K562 (cell line): Measurements from ENCODE around the gene LYPD3. TPM values are rescaled to one million over a fixed set of nuclear protein-coding genes. Genes with fewer than 3 reads are reported as not detected.

Source experiments
- ATAC-seq: fragments of 200-7000 bp; cut with Tn5 transposase; 3 replicates; pipeline ENCODE4 v1.9.1; 2020; ENCODE audit warnings: moderate library complexity
- BruUV-seq: library from RNA; stranded (reverse); fragments of 400-500 nt; replicated peaks from 2 replicates; lab custom pipeline; 2021; lab: Mats Ljungman, UMichigan
- CTCF ChIA-PET: fragments of 300-600 bp; formaldehyde crosslinking; extraction: SDS; loops from one replicate; lab custom pipeline; 2021; ENCODE audit warnings: low intra/inter-chr PET ratio; lab: Yijun Ruan, JAX
- POLR2A ChIA-PET: fragments of 300-600, 350-650 bp; sonication (Branson Sonifier 250); formaldehyde crosslinking; extraction: SDS; loops from one replicate; lab custom pipeline; 2021; ENCODE audit warnings: antibody characterized with exemption, inconsistent platforms; lab: Yijun Ruan, JAX
- DNase-seq, 4 experiments: peaks; one replicate each; pipeline versions ENCODE4 v3.0.0 to v3.0.0-alpha.2; 2011 to 2018; ENCODE audit warnings: low spot score in 3 of 4, mixed read lengths in 3 of 4; ENCODE audit errors: extremely low read depth in 1 of 4
- FAIRE-seq: peaks from 2 replicates; lab custom pipeline; 2011; peaks lifted over from hg19 to GRCh38; lab: Jason Lieb, UNC
- H2AFZ ChIP-seq: 2 replicates; pipeline ENCODE4 v1.6.0; 2011; ENCODE audit warnings: low read depth, low read length, control low read depth, inconsistent platforms
- H3K27ac ChIP-seq: fragments of 200-600 bp; 3 replicates; pipeline ENCODE4 v1.8.0; 2011; ENCODE audit warnings: low read depth, mild to moderate bottlenecking, control low read depth, inconsistent platforms, low read length, moderate library complexity, mixed read lengths; ENCODE audit errors: extremely low read depth
- H3K27me3 ChIP-seq, 2 experiments: fragments of 300-600 bp in 1 of 2; 2 replicates in 1 of 2; 3 replicates in 1 of 2; pipeline versions ENCODE4 v1.6.0 to v1.8.0; 2011; ENCODE audit warnings: inconsistent platforms in 2 of 2, low read length in 2 of 2, mild to moderate bottlenecking in 1 of 2, mixed read lengths in 1 of 2, moderate library complexity in 1 of 2; ENCODE audit not compliant: control insufficient read depth in 2 of 2, insufficient read depth in 2 of 2
- H3K36me3 ChIP-seq: fragments of 300-600 bp; 3 replicates; pipeline ENCODE4 v1.8.0; 2011; ENCODE audit warnings: mild to moderate bottlenecking, low read length, inconsistent platforms; ENCODE audit not compliant: control insufficient read depth, insufficient read depth
- H3K4me1 ChIP-seq, 2 experiments: fragments of 200-600 bp in 1 of 2; replicated peaks in 1 of 2; 2 replicates in 1 of 2; 3 replicates in 1 of 2; pipeline versions ENCODE4 v1.5.1 to v1.8.0; 2011; ENCODE audit warnings: inconsistent platforms in 2 of 2, low read length in 2 of 2, mild to moderate bottlenecking in 1 of 2, mixed read lengths in 1 of 2, moderate library complexity in 1 of 2; ENCODE audit not compliant: control insufficient read depth in 2 of 2, insufficient read depth in 2 of 2
- H3K4me2 ChIP-seq: 2 replicates; pipeline ENCODE4 v1.6.1; 2011; ENCODE audit warnings: low read length, control low read depth, inconsistent platforms, mixed read lengths; ENCODE audit not compliant: insufficient read depth
- H3K4me3 ChIP-seq: fragments of 200-600 bp; sonication (generic), shearing (Covaris generic); 2 replicates; pipeline ENCODE4 v1.5.1; 2016; ENCODE audit warnings: control low read depth, inconsistent platforms
- H3K79me2 ChIP-seq: fragments of 200-600 bp; 3 replicates; pipeline ENCODE4 v1.8.0; 2011; ENCODE audit warnings: low read length, inconsistent platforms; ENCODE audit not compliant: control insufficient read depth, insufficient read depth
- H3K9ac ChIP-seq, 2 experiments: 2 replicates each; pipeline versions ENCODE4 v1.6.0 to v1.6.1; 2011; ENCODE audit warnings: low read depth in 2 of 2, low read length in 2 of 2, control low read depth in 1 of 2, inconsistent platforms in 1 of 2, mild to moderate bottlenecking in 1 of 2, mixed read lengths in 1 of 2; ENCODE audit not compliant: insufficient read depth in 1 of 2
- H3K9me1 ChIP-seq: one replicate; pipeline ENCODE4 v1.6.0; 2011; ENCODE audit warnings: inconsistent platforms, mild to moderate bottlenecking, low read length, moderate library complexity; ENCODE audit not compliant: control insufficient read depth, insufficient read depth
- H3K9me3 ChIP-seq: replicated peaks from 2 replicates; pipeline ENCODE4 v1.5.1; 2011; ENCODE audit warnings: low read depth, low read length, inconsistent platforms; ENCODE audit not compliant: control insufficient read depth, insufficient read depth
- H4K20me1 ChIP-seq: replicated peaks from 2 replicates; pipeline ENCODE4 v1.6.1; 2011; ENCODE audit warnings: low read length, inconsistent platforms, mixed read lengths; ENCODE audit not compliant: control insufficient read depth, insufficient read depth
- CREB1 ChIP-seq, 2 experiments: sonication (generic) in 1 of 2; formaldehyde crosslinking in 1 of 2; IDR thresholded peaks; 2 replicates each; pipeline versions ENCODE4 v1.6.1 to v1.8.0; 2012 to 2022; ENCODE audit warnings: inconsistent platforms in 1 of 2, mild to moderate bottlenecking in 1 of 2, missing genetic modification reagents in 1 of 2, moderate library complexity in 1 of 2
- HDAC1 ChIP-seq, 2 experiments: fragments of 450-650 bp; IDR thresholded peaks; 2 replicates each; pipeline ENCODE4 v1.6.1; 2016 to 2017; ENCODE audit warnings: inconsistent platforms in 1 of 2, mild to moderate bottlenecking in 1 of 2, moderate library complexity in 1 of 2
- NFE2 ChIP-seq: IDR thresholded peaks from 2 replicates; pipeline ENCODE4 v1.6.1; 2014; ENCODE audit warnings: antibody characterized with exemption, low read depth
- NFIC ChIP-seq: fragments of 450-650 bp; IDR thresholded peaks from 2 replicates; pipeline ENCODE4 v1.6.1; 2017; ENCODE audit warnings: mild to moderate bottlenecking, inconsistent platforms
- NR2C2 ChIP-seq, 2 experiments: fragments of 200-800 bp in 1 of 2; sonication (Bioruptor generic) in 1 of 2; sonication (generic) in 1 of 2; formaldehyde crosslinking in 1 of 2; IDR thresholded peaks; 2 replicates each; pipeline versions ENCODE4 v1.6.1 to v1.8.0; 2016 to 2022; ENCODE audit warnings: mild to moderate bottlenecking in 1 of 2, missing compliant biosample characterization in 1 of 2, missing genetic modification characterization in 1 of 2, missing genetic modification reagents in 1 of 2
- POLR2G ChIP-seq: fragments of 200-400 bp; formaldehyde crosslinking; IDR thresholded peaks from 2 replicates; pipeline ENCODE4 v1.6.1; 2017; ENCODE audit warnings: low read depth, mild to moderate bottlenecking, antibody characterized with exemption, low read length, moderate library complexity
- RB1 ChIP-seq: fragments of 450-650 bp; IDR thresholded peaks from 2 replicates; pipeline ENCODE4 v1.6.1; 2017; ENCODE audit warnings: low read depth, mild to moderate bottlenecking
- RBBP5 ChIP-seq: fragments of 200-600 bp; sonication (generic); IDR thresholded peaks from 2 replicates; pipeline ENCODE4 v1.6.1; 2012; ENCODE audit warnings: borderline replicate concordance, mild to moderate bottlenecking, low read length, control low read depth, inconsistent platforms; ENCODE audit not compliant: insufficient read depth, poor library complexity, severe bottlenecking
- SAP30 ChIP-seq: fragments of 200-600 bp; sonication (generic); IDR thresholded peaks from 2 replicates; pipeline ENCODE4 v1.6.1; 2012; ENCODE audit warnings: borderline replicate concordance, low read depth, mild to moderate bottlenecking, moderate library complexity, low read length, control low read depth, inconsistent platforms; ENCODE audit not compliant: insufficient read depth, poor library complexity, severe bottlenecking
- TAF9B ChIP-seq: fragments of 450-650 bp; IDR thresholded peaks from 2 replicates; pipeline ENCODE4 v1.6.1; 2018; ENCODE audit warnings: mild to moderate bottlenecking; ENCODE audit not compliant: partially characterized antibody
- U2AF1 ChIP-seq: fragments of 200-400 bp; formaldehyde crosslinking; optimal IDR thresholded peaks from 2 replicates; pipeline ENCODE3; 2017; ENCODE audit warnings: mild to moderate bottlenecking, low read depth, low read length, moderate library complexity
- ZNF146 ChIP-seq: IDR thresholded peaks from one replicate; pipeline ENCODE4 v1.6.1; 2018; ENCODE audit warnings: missing compliant biosample characterization; ENCODE audit not compliant: unreplicated experiment
- ZNF165 ChIP-seq: fragments of 250-450 bp; sonication (Bioruptor Pico); IDR thresholded peaks from 2 replicates; pipeline ENCODE4 v1.4.0; 2020; ENCODE audit warnings: borderline replicate concordance
- WGBS: fragments of 100-300 bp; shearing (Covaris generic); methylation state at CpG from one replicate; pipeline ENCODE4 v1.1.6; 2016; ENCODE audit warnings: low coverage, mixed read lengths; ENCODE audit not compliant: insufficient coverage; ENCODE audit errors: missing lambda C conversion rate; 5-methylcytosine and 5-hydroxymethylcytosine counted together
- in situ Hi-C: fragments of 300-500 bp; cut with MboI; formaldehyde crosslinking; loops from 4 replicates; pipeline ENCODE4 v1.15.0; 2018; ENCODE audit warnings: inconsistent platforms, mixed read lengths
- intact Hi-C: fragments of 100-400 bp; cut with micrococcal nuclease; formaldehyde crosslinking; loops from 2 replicates; pipeline ENCODE4 v1.14.2; 2022
- polyA plus RNA-seq, 8 experiments: library from polyadenylated mRNA; depleted of rRNA in 4 of 8; stranded (reverse) in 5 of 8; unstranded in 3 of 8; fragments of >200 nt; fragmentation: Nextera tagmentation in 2 of 8; fragmentation: Illumina TruSeq in 1 of 8; extraction: Ambion mirVana in 2 of 8; extraction: Trizol in 1 of 8; gene quantifications; 2 replicates each; pipeline versions ENCODE4 v1.2.1 to v1.2.3, GENCODE V29; 2011 to 2014; ENCODE audit warnings: inconsistent platforms in 1 of 8, missing spikeins in 1 of 8
- total RNA-seq, 7 experiments: library from RNA; depleted of rRNA in 6 of 7; stranded (reverse); fragments of >200 nt in 6 of 7; fragmentation: Illumina TruSeq in 2 of 7; extraction: Trizol in 2 of 7; gene quantifications; 2 replicates each; pipeline versions ENCODE4 v1.2.1 to v1.2.3, GENCODE V29; 2011 to 2021; ENCODE audit warnings: low replicate concordance in 1 of 7
- TF ChIP-seq, protein P1 (sequence below): conservative IDR thresholded peaks from 2 replicates; pipeline ENCODE4 v1.6.1; 2011; ENCODE audit warnings: low read depth, mild to moderate bottlenecking, low read length; ENCODE audit not compliant: control insufficient read depth
- TF ChIP-seq, protein P2 (sequence below): fragments of 450-650 bp; IDR thresholded peaks from 2 replicates; pipeline ENCODE4 v1.6.1; 2016; ENCODE audit warnings: borderline replicate concordance

The LYPD3 gene
- total and polyA plus RNA-seq, 9 of the 15 experiments (the other 6 are each of a cell fraction or from before 2014, with no cell fraction given): 0.04 to 0.33 (median 0.20) TPM; not detected in 1

DNA sequence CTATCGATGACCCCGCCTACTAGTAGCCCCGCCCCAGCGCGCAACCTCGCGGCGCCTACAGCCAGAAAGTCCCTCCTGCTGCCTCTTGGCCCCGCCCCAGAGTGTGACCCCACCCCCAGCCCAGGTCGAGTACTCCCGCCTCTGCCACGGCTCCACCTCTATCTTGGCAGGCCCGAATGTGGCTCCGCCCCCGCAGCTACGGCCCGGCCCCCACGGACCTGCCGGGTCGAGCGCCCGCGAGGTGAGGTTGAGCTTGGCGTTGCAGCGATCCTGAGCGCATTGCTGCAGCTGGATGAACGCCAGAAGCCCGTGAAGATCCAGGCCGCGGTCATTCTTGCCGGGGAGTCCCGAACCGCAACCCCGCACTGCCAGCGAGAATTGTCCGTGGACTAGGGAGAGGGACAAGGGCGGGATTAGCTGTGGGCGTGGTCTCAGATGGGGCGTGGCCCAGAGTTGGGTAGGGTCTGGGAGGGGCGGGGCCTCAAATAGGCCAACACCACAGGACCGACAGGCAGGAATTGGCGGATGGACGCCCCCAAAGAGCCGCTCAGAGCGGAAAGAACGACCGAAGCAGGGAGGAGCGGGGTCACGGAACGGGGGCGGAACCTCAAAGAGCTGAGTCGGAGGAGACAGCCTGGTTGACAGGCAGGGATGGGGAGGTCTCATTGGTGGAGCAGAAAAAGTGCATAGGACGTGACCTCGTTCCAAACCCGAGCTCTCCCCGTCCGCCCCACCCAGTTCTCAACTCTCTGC, 1.9 kb downstream of the LYPD3 start:
- in situ Hi-C loops: no loop called here
- H3K79me2 ChIP-seq: no peaks in the 10 kb centered on the region
- DNase-seq (peak; percentile 96 to 99 (median 99)), ATAC-seq (peak; percentile 96), FAIRE-seq (peak; percentile 97)
- H2AFZ ChIP-seq: peak overlapping the region; percentile 98
- peak overlapping the region; percentile 67 for H3K4me3 ChIP-seq
- no peaks in the 10 kb centered on the region for H3K9me1 ChIP-seq
- peak overlapping the region; percentile 44; the same call in 1 of the 3 replicates for H3K27ac ChIP-seq
- peaks cover 19 to 27% of the 10 kb centered on the region in 2 experiments for H3K4me1 ChIP-seq
- no peaks in the 10 kb centered on the region for H4K20me1 ChIP-seq
- H3K9ac ChIP-seq: peak overlapping the region; percentile 37 to 92; a peak in 3 of 4 replicates
- under 1% methylated on average over 48 of the region's 57 CpGs for WGBS
- BruUV-seq: no TSS peak
- H3K4me2 ChIP-seq: peak overlapping the region; percentile 94
- H3K9me3 ChIP-seq: no peaks in the 10 kb centered on the region
- H3K27me3 ChIP-seq: peaks cover 17 to 18% of the 10 kb centered on the region in 2 experiments; a peak in 4 of 5 replicates
- POLR2A ChIA-PET: interaction anchor here (0.8 to 2.1 kb wide), 6 partner anchors 9 to 162 kb away, joined by 3 to 20 read pairs (median 6); no protein-coding TSS in a partner anchor
- intact Hi-C loops: loop anchor here (5.0 kb wide), 1 partner anchor 39 kb away; the partner anchor contains the start of gene PHLDB3
- no peaks in the 10 kb centered on the region for H3K36me3 ChIP-seq
- CTCF ChIA-PET: interaction anchor here (0.5 to 0.9 kb wide), 3 partner anchors 54 to 1308 kb away, joined by 3 to 4 read pairs (median 4); no protein-coding TSS in a partner anchor
- TF ChIP-seq POLR2G: peak; percentile 60
- TF ChIP-seq ZNF146 (CRISPR knock-in tag): no peak
- TF ChIP-seq NR2C2 (CRISPR knock-in tag; IDR thresholded peaks at IDR 0.05): peak; percentile 34; the same call in 1 of the 2 replicates
- peak; percentile 70 for TF ChIP-seq NR2C2 (tag; IDR thresholded peaks at IDR 0.05)
- TF ChIP-seq RB1: peak; percentile 26; the same call in 1 of the 2 replicates
- peak in 1 of 2 experiments; percentile 41; a peak in 2 of 4 replicates for TF ChIP-seq HDAC1 (IDR thresholded peaks at IDR 0.05)
- TF ChIP-seq U2AF1: no peak
- TF ChIP-seq NFIC: peak; percentile 68
- TF ChIP-seq RBBP5: peak; percentile 25
- TF ChIP-seq SAP30: peak; percentile 51
- TF ChIP-seq, protein P1, sequence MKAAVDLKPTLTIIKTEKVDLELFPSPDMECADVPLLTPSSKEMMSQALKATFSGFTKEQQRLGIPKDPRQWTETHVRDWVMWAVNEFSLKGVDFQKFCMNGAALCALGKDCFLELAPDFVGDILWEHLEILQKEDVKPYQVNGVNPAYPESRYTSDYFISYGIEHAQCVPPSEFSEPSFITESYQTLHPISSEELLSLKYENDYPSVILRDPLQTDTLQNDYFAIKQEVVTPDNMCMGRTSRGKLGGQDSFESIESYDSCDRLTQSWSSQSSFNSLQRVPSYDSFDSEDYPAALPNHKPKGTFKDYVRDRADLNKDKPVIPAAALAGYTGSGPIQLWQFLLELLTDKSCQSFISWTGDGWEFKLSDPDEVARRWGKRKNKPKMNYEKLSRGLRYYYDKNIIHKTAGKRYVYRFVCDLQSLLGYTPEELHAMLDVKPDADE: 0 out of 2 replicates have a peak, but pooled peaks have one; percentile 30
- 0 out of 2 replicates have a peak, but pooled peaks have one; percentile 29 for TF ChIP-seq ZNF165
- TF ChIP-seq NFE2: no peak
- peak; percentile 34; the same call in 1 of the 2 replicates for TF ChIP-seq CREB1 (IDR thresholded peaks at IDR 0.05)
- no peak for TF ChIP-seq CREB1 (CRISPR knock-in tag; IDR thresholded peaks at IDR 0.05)
- no peak for TF ChIP-seq TAF9B
- TF ChIP-seq, protein P2, sequence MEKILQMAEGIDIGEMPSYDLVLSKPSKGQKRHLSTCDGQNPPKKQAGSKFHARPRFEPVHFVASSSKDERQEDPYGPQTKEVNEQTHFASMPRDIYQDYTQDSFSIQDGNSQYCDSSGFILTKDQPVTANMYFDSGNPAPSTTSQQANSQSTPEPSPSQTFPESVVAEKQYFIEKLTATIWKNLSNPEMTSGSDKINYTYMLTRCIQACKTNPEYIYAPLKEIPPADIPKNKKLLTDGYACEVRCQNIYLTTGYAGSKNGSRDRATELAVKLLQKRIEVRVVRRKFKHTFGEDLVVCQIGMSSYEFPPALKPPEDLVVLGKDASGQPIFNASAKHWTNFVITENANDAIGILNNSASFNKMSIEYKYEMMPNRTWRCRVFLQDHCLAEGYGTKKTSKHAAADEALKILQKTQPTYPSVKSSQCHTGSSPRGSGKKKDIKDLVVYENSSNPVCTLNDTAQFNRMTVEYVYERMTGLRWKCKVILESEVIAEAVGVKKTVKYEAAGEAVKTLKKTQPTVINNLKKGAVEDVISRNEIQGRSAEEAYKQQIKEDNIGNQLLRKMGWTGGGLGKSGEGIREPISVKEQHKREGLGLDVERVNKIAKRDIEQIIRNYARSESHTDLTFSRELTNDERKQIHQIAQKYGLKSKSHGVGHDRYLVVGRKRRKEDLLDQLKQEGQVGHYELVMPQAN: 0 out of 2 replicates have a peak, but pooled peaks have one; percentile 13
